ENCODE data around the gene TACC2.
"Not testable (repeated sequence)": the region's sequence is repeated elsewhere in the genome, so short reads cannot be mapped to it uniquely, and the experiment has no call there.

Gene TACC2

GRCh38 chr10:122096705-122097104 is 107.7 kb downstream of the TACC2 start:
- DNase-seq, result no peak

GRCh38 chr10:122097935-122098334 is 109.0 kb downstream of the TACC2 start:
- DNase-seq, result no peak

GRCh38 chr10:122098924-122099323 is 110.0 kb downstream of the TACC2 start:
- no peak for DNase-seq

DNA sequence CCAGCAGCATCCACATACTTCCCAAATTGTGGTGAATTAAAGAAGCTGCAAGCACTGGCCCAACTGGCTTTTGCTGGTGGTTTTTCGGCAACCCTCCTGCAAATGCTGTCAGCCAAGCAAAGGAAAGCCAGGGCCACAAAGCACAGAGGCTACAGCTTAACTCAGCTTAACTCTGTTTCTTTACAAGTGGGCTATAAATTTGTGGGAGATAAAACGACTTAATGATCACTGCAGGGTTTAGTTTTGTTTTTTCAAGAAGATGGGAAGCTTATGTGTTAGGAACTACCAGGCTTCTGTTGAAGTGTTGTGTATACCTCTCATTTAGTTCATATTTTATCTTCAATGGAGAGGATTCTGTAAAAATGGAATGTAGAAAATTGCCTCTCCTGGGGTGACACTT is 110.6 kb downstream of the TACC2 start:
- no peak for DNase-seq

DNA sequence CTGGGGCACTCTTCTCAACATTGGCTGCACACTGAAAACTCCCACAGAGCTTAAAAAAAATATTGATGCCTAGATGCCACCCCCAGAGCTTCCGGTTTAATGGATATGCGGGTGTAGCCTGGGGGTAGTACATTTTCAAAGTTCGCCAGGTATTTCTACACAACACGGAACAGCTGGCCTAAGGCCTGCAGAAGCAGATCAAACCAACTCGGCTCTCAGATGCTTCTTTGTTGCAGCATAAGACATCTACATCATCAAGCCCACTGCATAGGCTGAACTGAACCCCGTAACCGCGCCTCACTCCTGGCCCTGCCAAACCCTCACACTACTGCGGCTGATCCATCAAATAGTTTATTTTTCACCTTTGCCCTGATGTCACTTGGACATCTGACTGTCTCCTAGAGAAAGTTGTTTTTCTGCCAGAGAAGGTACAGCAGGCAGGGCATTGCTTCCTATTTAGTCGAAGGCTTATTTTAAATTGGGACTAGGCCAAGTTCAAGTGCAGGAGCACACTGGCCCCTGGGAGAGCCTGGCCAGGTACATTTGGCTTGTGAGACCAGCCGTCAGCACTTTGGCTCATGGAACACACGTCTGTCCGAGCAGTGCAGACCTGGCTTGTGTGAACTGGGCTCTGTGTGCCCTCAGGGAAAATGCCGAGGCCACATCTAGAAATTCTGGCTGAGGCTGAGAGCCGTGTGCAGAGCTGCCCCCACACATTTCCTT is 113.3 kb downstream of the TACC2 start:
- DNase-seq, result no peak

DNA sequence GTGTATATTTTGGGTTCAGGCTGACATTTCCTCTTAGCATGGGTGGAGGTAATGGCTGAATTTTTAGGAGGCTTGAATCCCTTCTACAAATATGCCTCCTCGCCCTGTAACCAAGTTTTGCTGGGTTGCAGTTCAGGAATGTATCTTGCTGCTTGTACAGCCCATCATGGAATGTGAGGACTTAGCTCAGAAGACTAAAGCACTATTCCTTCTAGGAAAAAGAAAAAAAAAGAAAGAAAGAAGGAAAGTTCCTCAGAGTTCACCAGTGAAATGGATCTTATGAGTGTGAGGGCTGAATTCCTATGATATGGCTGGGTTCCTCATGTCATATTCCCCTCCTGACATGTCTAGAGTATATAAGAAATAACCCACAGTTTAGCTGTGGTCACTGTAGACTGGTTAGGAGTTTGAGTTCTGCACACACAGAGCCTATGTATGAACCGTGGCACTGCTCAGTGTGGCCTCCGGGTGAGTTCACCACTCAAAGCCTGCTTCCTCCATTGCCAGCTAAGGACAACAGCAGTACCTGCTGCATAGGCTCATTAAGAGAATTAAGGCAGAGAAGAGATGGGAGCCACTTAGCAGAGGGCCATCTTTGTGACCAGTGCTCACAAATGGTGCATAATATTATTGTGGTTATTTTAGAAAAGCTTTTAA is 114.0 kb downstream of the TACC2 start:
- no peak for DNase-seq

- DNase-seq, result no peak
Observed at GRCh38 chr10:122103592-122103991, 114.6 kb downstream of the TACC2 start.

DNA sequence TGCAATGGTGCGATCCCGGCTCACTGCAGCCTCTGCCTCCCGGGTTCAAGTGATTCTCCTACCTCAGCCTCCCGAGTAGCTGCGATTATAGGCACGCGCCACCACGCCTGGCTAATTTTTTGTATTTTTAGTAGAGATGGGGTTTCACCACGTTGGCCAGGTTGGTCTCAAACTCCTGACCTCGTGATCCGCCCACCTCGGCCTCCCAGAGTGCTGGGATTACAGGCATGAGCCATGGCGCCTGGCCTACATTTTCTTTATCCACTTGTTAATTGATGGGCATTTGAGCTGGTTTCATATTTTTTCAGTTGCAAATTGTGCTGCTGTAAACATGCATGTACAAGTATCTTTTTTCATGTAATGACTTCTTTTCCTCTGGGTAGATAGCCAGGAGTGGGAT is 119.8 kb downstream of the TACC2 start:
- DNase-seq, result not testable (repeated sequence)

DNA sequence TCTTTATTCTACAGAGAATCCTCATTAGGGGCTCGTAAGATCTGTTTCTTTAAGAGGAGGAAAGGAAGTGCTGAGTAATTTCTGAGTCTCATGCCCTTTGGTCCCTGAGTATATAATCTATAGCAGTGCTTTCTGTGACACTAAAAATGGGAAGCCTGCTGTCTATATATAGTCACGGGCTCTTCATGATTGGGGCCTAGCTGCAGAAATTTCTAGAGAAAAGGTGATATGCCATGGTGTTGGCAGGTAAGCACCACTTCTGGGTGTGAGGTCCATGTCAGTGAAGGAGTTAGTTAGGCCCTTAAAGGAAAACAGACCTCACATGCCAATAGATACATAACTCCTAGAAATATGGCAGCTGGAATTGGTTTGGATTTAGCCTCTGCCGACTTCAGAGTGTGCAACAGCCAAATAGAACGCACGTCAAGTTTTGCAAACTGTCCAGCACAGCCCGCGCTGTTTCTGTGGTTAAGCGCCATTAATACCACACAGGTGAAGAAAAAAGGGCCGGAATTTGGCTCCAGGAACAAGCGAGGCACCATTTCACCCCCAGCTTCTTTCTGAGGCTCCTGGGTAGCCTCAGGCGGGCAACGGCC is 123.2 kb downstream of the TACC2 start:
- no peak for DNase-seq

DNA sequence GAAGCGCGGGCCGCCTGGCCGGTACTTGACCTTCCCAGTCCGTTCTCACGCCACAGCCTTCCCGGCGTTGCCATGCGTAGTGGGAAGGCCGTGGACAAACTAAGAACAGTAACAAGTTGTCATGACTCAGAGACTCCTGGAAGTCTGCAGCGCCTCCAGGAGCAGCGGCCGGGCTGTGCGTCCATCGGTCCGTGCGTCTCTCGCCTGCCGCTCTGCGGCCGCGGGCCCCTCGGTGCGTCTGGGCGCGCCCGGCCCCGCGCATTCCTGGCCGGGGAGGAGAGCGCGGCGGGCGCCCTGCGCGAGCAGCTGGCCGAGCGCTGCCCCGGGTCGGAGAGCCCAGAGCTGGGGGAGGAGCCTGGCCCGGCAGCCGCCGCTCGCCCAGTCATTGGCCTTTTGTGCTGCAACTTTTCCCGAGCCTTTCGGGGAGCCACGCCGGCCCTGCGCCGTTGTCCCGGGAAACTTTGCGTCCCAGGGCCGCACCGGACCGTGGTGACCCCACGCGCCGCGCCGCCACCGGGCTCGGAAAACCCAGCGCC is 123.7 kb downstream of the TACC2 start:
- no peak for DNase-seq

- DNase-seq, result no peak
Observed at GRCh38 chr10:122113161-122113944, 124.4 kb downstream of the TACC2 start.

GRCh38 chr10:122113945-122114747 is 125.2 kb downstream of the TACC2 start:
- DNase-seq, result no peak

GRCh38 chr10:122115874-122116273 is 126.9 kb downstream of the TACC2 start:
- no peak for DNase-seq

- DNase-seq, result no peak
Observed at GRCh38 chr10:122116331-122116730, 127.4 kb downstream of the TACC2 start.

GRCh38 chr10:122117475-122117874 is 128.5 kb downstream of the TACC2 start:
- no peak for DNase-seq

GRCh38 chr10:122120008-122120744 is 131.2 kb downstream of the TACC2 start:
- DNase-seq, result no peak

GRCh38 chr10:122121059-122121458 is 132.1 kb downstream of the TACC2 start:
- no peak for DNase-seq

GRCh38 chr10:122122493-122122892 is 133.5 kb downstream of the TACC2 start:
- DNase-seq, result no peak

GRCh38 chr10:122123186-122123585 is 134.2 kb downstream of the TACC2 start:
- DNase-seq, result no peak

DNA sequence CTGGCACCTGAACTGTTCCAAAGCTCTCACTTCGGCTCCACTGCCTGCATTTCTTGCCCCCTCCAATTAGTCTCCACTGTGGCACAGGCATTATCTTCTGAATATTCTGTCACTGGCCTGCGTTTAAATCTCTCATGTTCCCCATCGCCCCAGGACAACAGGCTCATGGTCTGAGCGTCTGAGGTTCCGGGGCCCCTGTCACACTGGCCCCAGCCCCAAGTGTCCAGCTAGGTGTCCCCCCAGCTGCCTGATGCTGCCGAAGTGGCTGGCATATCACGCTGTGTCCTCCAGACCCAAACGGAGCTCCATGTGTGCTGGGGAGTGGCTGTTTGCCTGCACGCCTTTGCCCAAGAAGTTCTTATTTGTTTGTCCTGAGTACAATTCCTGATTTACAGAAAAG is 135.4 kb downstream of the TACC2 start:
- no peak for DNase-seq

- DNase-seq, result no peak
Observed at GRCh38 chr10:122124808-122125207, 135.8 kb downstream of the TACC2 start.

Measured in activated CD8-positive, alpha-beta memory T cell treated with anti-CD3 and anti-CD28 coated beads, Interleukin-2, amount 50 U/mL, for 4 hours (primary cell).